ENCODE measurements around the gene GPR155. TPM values are rescaled to one million over a fixed set of nuclear protein-coding genes. Genes with fewer than 3 reads are reported as not detected.
"Not testable (repeated sequence)": the region's sequence is repeated elsewhere in the genome, so short reads cannot be mapped to it uniquely, and the experiment has no call there.

GPR155 gene
- total RNA-seq, 1 donor from 2014 or later = 0.37 TPM

GRCh38 chr2:174487108-174487819, 435 bp upstream of the GPR155 start:
- H3K4me2 ChIP-seq = peak overlapping the region; percentile 86
- H2AFZ ChIP-seq (replicated peaks) = peak overlapping the region; percentile 98
- H3K27me3 ChIP-seq = peaks cover 49% of the 10 kb centered on the region
- no peaks in the 10 kb centered on the region for H3F3A ChIP-seq (ENCODE audit: low read depth)
- H3K4me3 ChIP-seq = peak overlapping the region; percentile 70
- no peaks in the 10 kb centered on the region for H4K20me1 ChIP-seq (ENCODE audit: low read depth)
- no peaks in the 10 kb centered on the region for H3K36me3 ChIP-seq
- TF ChIP-seq EZH2 (IDR thresholded peaks at IDR 0.05) (no peak), CTCF (IDR thresholded peaks at IDR 0.05) (no peak), EZH2phosphoT487 (IDR thresholded peaks at IDR 0.05) (no peak)
- H3K27me3 Mint-ChIP-seq (ENCODE audit: insufficient read depth, low read depth) = peaks cover 6% of the 10 kb centered on the region
- peaks cover 3% of the 10 kb centered on the region for H3K36me3 Mint-ChIP-seq
- peak; percentile 100 for DNase-seq (ENCODE audit: low spot score)
- peaks cover 5% of the 10 kb centered on the region for H3K9me3 Mint-ChIP-seq
- no peak overlapping the region for H3K9ac ChIP-seq
- H3K79me2 ChIP-seq (ENCODE audit: low read depth) = no peaks in the 10 kb centered on the region
- peaks cover 5% of the 10 kb centered on the region for H3K4me1 ChIP-seq
- H3K9me3 ChIP-seq (ENCODE audit: low read depth) = no peaks in the 10 kb centered on the region
- H3K27ac Mint-ChIP-seq = peak overlapping the region; percentile 91
- peaks cover 7% of the 10 kb centered on the region for H3K4me1 Mint-ChIP-seq
- no peak overlapping the region for H3K27ac ChIP-seq
- peak overlapping the region; percentile 90 for H3K4me3 Mint-ChIP-seq

GRCh38 chr2:174485788-174486562, 854 bp downstream of the GPR155 start:
- Histone ChIP-seq H3K27me3 (peaks cover 43% of the 10 kb centered on the region), H3K27ac (no peak overlapping the region), H4K20me1 (ENCODE audit: low read depth) (no peaks in the 10 kb centered on the region), H3K9ac (no peak overlapping the region), H3K4me1 (peaks cover 5% of the 10 kb centered on the region), H3K4me3 (peak overlapping the region; percentile 55), H3K36me3 (no peaks in the 10 kb centered on the region), H3K9me3 (ENCODE audit: low read depth) (no peaks in the 10 kb centered on the region), H3K4me2 (peak overlapping the region; percentile 81), H2AFZ (replicated peaks) (peak overlapping the region; percentile 71), H3F3A (ENCODE audit: low read depth) (no peaks in the 10 kb centered on the region), H3K79me2 (ENCODE audit: low read depth) (no peaks in the 10 kb centered on the region)
- peak; percentile 42 for DNase-seq (ENCODE audit: low spot score)
- Mint-ChIP-seq H3K36me3 (peaks cover 3% of the 10 kb centered on the region), H3K4me3 (peak overlapping the region; percentile 90), H3K27ac (peak overlapping the region; percentile 84), H3K27me3 (ENCODE audit: insufficient read depth, low read depth) (peaks cover 6% of the 10 kb centered on the region), H3K9me3 (peaks cover 5% of the 10 kb centered on the region), H3K4me1 (peaks cover 7% of the 10 kb centered on the region)
- TF ChIP-seq CTCF (IDR thresholded peaks at IDR 0.05) (no peak), EZH2 (IDR thresholded peaks at IDR 0.05) (peak; percentile 9), EZH2phosphoT487 (IDR thresholded peaks at IDR 0.05) (no peak)

GRCh38 chr2:174485045-174485444, 1.8 kb downstream of the GPR155 start:
- not testable (repeated sequence) for DNase-seq (ENCODE audit: low spot score); H3K4me1 Mint-ChIP-seq; H3F3A ChIP-seq (ENCODE audit: low read depth); H3K27ac Mint-ChIP-seq; H3K27me3 Mint-ChIP-seq (ENCODE audit: insufficient read depth, low read depth); H3K4me2 ChIP-seq; H3K36me3 Mint-ChIP-seq; H4K20me1 ChIP-seq (ENCODE audit: low read depth); H2AFZ ChIP-seq (replicated peaks); H3K79me2 ChIP-seq (ENCODE audit: low read depth); H3K4me1 ChIP-seq; H3K9me3 Mint-ChIP-seq; H3K9ac ChIP-seq; H3K27ac ChIP-seq; H3K9me3 ChIP-seq (ENCODE audit: low read depth); H3K36me3 ChIP-seq; H3K4me3 ChIP-seq
- H3K4me3 Mint-ChIP-seq = peak overlapping the region; percentile 19
- peaks cover 33% of the 10 kb centered on the region for H3K27me3 ChIP-seq

DNA sequence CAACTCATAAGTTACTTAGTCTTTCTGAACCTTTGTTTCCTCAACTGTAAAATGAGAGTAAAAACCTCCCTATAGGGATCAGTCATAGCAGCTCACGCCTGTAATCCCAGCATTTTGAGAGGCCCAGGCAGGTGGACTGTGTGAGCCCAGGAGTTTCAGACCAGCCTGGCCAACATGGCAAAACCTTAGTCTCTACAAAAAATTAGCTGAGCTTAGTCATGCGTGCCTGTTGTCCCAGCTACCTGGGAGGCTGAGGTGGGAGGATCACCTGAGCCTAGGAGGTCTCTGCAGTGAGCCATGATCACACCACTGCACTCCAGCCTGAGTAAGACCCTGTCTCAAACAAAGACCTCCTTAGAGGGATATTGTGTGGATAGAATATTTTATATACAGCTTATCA, 2.3 kb downstream of the GPR155 start:
- Histone ChIP-seq H3F3A (ENCODE audit: low read depth) (no peaks in the 10 kb centered on the region), H4K20me1 (ENCODE audit: low read depth) (no peaks in the 10 kb centered on the region), H2AFZ (replicated peaks) (no peak overlapping the region), H3K9ac (no peak overlapping the region), H3K79me2 (ENCODE audit: low read depth) (no peaks in the 10 kb centered on the region), H3K9me3 (ENCODE audit: low read depth) (no peaks in the 10 kb centered on the region), H3K4me3 (no peak overlapping the region), H3K27ac (no peak overlapping the region), H3K36me3 (no peaks in the 10 kb centered on the region), H3K4me1 (peaks cover 5% of the 10 kb centered on the region), H3K27me3 (peaks cover 29% of the 10 kb centered on the region), H3K4me2 (no peak overlapping the region)
- TF ChIP-seq CTCF (IDR thresholded peaks at IDR 0.05) = no peak
- TF ChIP-seq EZH2 (IDR thresholded peaks at IDR 0.05) = no peak
- TF ChIP-seq EZH2phosphoT487 (IDR thresholded peaks at IDR 0.05) = no peak
- H3K4me3 Mint-ChIP-seq = no peak overlapping the region
- DNase-seq (ENCODE audit: low spot score) = no peak
- peaks cover 3% of the 10 kb centered on the region for H3K36me3 Mint-ChIP-seq
- peaks cover 5% of the 10 kb centered on the region for H3K9me3 Mint-ChIP-seq
- peaks cover 6% of the 10 kb centered on the region for H3K27me3 Mint-ChIP-seq (ENCODE audit: insufficient read depth, low read depth)
- no peak overlapping the region for H3K27ac Mint-ChIP-seq
- peaks cover 7% of the 10 kb centered on the region for H3K4me1 Mint-ChIP-seq

Data from neural progenitor cell (in vitro differentiated cells).